KMS-11 (cell line): ENCODE results near the gene BMP7.
"Not testable (repeated sequence)": the region's sequence is repeated elsewhere in the genome, so short reads cannot be mapped to it uniquely, and the experiment has no call there.

Experiments used
- H2AFZ ChIP-seq: fragments of 200-600 bp; sonication (generic); 2 replicates; pipeline ENCODE4 v1.6.1; 2016; ENCODE audit warnings: antibody characterized with exemption, mixed run types, low read depth
- H3K27ac ChIP-seq: fragments of 200-600 bp; sonication (generic); 2 replicates; pipeline ENCODE4 v1.6.1; 2016; ENCODE audit warnings: mild to moderate bottlenecking, mixed run types
- H3K27me3 ChIP-seq: fragments of 200-600 bp; sonication (generic); 2 replicates; pipeline ENCODE4 v1.6.1; 2017; ENCODE audit warnings: mild to moderate bottlenecking, low read depth, mixed run types, moderate library complexity; ENCODE audit not compliant: insufficient read depth
- H3K36me3 ChIP-seq: fragments of 200-600 bp; sonication (generic); 2 replicates; pipeline ENCODE4 v1.6.1; 2017; ENCODE audit warnings: mild to moderate bottlenecking, mixed run types; ENCODE audit not compliant: insufficient read depth
- H3K4me1 ChIP-seq: fragments of 200-600 bp; sonication (generic); 2 replicates; pipeline ENCODE4 v1.6.1; 2016; ENCODE audit warnings: mild to moderate bottlenecking, low read depth, mixed run types; ENCODE audit not compliant: poor library complexity, severe bottlenecking
- H3K4me2 ChIP-seq: fragments of 200-600 bp; sonication (generic); 2 replicates; pipeline ENCODE4 v1.7.0; 2016; ENCODE audit warnings: mild to moderate bottlenecking, mixed run types
- H3K4me3 ChIP-seq: fragments of 200-600 bp; sonication (generic); IDR thresholded peaks from 2 replicates; pipeline ENCODE4 v1.6.1; 2017; ENCODE audit warnings: low read depth, low read length, mixed read lengths; ENCODE audit not compliant: insufficient read depth
- H3K79me2 ChIP-seq: fragments of 200-600 bp; sonication (generic); 2 replicates; pipeline ENCODE4 v1.6.1; 2016; ENCODE audit warnings: low read depth, mixed run types; ENCODE audit not compliant: insufficient read depth
- H3K9ac ChIP-seq: fragments of 200-600 bp; sonication (generic); 2 replicates; pipeline ENCODE4 v1.6.1; 2016; ENCODE audit warnings: mild to moderate bottlenecking, mixed run types
- H4K20me1 ChIP-seq: fragments of 200-600 bp; sonication (generic); 2 replicates; pipeline ENCODE4 v1.6.1; 2016; ENCODE audit warnings: mild to moderate bottlenecking, mixed run types; ENCODE audit not compliant: insufficient read depth
- TF ChIP-seq, protein P1 (sequence below): fragments of 200-600 bp; sonication (generic); conservative IDR thresholded peaks from 2 replicates; pipeline ENCODE4 v1.6.1; 2017; ENCODE audit warnings: low read depth, mild to moderate bottlenecking, antibody characterized with exemption, low read length, moderate library complexity, mixed read lengths

Gene BMP7

DNA sequence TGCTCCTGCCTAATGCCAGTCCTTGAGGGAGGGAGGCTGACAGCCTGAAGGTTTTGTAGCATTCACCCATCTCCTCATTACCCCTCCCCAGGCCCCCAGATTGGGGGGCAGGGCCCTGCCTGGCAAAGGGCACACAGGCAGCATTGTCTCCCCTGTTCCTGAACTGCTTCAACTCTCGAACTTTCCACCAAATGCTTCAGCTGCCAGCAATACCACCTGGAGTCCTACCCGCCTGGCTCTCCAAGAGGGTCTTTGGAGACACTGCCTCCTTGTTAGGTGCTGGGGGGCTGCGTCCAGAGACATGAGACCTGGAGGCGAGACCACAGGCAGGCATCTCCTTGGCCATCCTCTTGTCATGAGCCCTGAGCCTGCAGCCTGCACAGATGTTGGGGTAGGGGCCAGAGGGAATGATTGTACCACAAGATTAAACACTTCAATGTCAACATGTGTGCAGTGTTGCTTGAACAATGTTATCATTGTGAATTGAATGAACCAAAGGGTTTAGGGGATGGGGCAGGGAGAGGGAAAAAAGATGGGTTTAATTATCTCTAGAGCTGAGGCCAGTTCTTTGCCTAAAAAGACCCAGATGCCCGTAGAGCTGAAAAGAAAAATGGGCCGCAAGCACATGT, 25.0 kb downstream of the BMP7 start:
- Histone ChIP-seq H4K20me1 (no peaks in the 10 kb centered on the region), H3K27ac (no peak overlapping the region)

DNA sequence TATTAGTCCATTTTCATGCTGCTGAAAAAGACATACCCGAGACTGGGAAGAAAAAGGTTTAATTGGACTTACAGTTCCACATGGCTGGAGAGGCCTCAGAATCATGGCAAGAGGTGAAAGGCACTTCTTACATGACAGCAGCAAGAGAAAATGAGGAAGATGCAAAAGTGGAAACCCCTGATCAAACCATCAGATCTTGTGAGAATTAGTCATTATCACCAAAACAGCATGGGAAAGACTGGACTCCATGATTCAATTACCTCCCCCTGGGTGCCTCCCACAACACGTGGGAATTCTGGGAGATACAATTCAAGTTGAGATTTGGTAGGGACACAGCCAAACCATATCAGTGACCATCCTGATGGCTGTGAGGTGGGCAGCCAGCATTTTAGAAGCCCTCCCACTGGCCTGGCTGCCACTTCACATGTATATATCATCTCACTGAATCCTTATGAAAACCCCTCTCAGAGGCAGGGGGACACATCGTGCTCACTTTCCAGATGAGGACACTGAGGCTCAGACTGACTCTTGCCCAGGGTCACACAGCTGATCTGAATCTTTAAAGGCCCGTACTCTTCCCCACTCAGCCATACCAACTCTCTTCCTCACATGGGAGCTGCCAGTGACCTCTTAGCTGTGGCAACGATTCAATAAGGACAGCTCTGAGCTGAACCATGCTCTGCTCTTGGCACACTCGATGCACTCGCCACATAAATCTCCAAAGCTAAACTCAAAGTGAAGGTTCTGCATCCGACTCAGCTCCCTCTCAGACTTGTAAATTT, 25.7 kb downstream of the BMP7 start:
- Histone ChIP-seq H2AFZ (no peak overlapping the region), H3K36me3 (no peaks in the 10 kb centered on the region), H3K27ac (no peak overlapping the region), H3K27me3 (no peaks in the 10 kb centered on the region), H4K20me1 (no peaks in the 10 kb centered on the region), H3K9ac (no peak overlapping the region), H3K4me2 (no peak overlapping the region), H3K4me3 (no peak overlapping the region), H3K4me1 (no peaks in the 10 kb centered on the region), H3K79me2 (no peaks in the 10 kb centered on the region)
- TF ChIP-seq, protein P1, sequence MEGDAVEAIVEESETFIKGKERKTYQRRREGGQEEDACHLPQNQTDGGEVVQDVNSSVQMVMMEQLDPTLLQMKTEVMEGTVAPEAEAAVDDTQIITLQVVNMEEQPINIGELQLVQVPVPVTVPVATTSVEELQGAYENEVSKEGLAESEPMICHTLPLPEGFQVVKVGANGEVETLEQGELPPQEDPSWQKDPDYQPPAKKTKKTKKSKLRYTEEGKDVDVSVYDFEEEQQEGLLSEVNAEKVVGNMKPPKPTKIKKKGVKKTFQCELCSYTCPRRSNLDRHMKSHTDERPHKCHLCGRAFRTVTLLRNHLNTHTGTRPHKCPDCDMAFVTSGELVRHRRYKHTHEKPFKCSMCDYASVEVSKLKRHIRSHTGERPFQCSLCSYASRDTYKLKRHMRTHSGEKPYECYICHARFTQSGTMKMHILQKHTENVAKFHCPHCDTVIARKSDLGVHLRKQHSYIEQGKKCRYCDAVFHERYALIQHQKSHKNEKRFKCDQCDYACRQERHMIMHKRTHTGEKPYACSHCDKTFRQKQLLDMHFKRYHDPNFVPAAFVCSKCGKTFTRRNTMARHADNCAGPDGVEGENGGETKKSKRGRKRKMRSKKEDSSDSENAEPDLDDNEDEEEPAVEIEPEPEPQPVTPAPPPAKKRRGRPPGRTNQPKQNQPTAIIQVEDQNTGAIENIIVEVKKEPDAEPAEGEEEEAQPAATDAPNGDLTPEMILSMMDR = no peak

More for the DNA sequence above, 25.0 kb downstream of the BMP7 start:
- Histone ChIP-seq H3K4me2 (no peak overlapping the region), H3K9ac (no peak overlapping the region), H3K36me3 (no peaks in the 10 kb centered on the region), H2AFZ (no peak overlapping the region), H3K27me3 (no peaks in the 10 kb centered on the region), H3K4me3 (no peak overlapping the region), H3K79me2 (no peaks in the 10 kb centered on the region), H3K4me1 (no peaks in the 10 kb centered on the region)
- TF ChIP-seq, protein P1 = no peak

DNA sequence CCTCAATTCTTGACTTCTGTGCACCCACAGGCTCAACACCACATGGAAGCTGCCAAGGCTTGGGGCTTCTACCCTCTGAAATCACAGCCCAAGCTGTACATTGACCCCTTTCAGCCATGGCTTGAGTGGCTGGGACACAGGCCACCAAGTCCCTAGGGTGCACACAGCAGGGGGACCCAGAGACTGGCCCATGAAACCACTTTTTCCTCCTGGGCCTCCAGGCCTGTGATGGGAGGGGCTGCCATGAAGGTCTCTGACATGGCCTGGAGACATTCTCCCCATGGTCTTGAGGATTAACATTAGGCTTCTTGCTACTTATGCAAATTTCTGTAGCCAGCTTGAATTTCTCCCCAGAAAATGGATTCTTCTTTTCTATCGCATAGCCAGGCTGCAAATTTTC, 26.7 kb downstream of the BMP7 start:
- not testable (repeated sequence) for H3K27ac ChIP-seq, H3K9ac ChIP-seq, H3K4me2 ChIP-seq, H3K27me3 ChIP-seq, H3K4me3 ChIP-seq, H3K36me3 ChIP-seq, H3K79me2 ChIP-seq, H2AFZ ChIP-seq, H3K4me1 ChIP-seq, H4K20me1 ChIP-seq

DNA sequence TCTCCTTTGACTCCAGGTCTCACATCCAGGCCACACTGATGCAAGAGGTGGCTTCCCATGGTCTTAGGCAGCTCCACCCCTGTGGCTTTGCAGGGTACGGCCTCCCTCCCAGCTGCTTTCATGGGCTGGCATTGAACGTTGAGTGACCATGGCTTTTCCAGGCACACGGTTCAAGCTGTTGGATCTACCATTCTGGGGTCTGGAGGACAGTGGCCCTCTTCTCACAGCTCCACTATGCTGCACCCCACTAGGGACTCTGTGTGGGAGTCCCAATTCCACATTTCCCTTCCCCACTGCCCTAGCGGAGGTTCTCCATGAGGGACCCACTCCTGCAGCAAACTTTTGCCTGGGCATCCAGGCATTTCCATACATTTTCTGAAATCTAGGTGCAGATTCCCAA, 27.1 kb downstream of the BMP7 start:
- not testable (repeated sequence) for H3K79me2 ChIP-seq, H3K4me2 ChIP-seq, H3K27ac ChIP-seq, H3K36me3 ChIP-seq, H4K20me1 ChIP-seq, H3K4me1 ChIP-seq, H2AFZ ChIP-seq, H3K4me3 ChIP-seq, H3K9ac ChIP-seq, H3K27me3 ChIP-seq

DNA sequence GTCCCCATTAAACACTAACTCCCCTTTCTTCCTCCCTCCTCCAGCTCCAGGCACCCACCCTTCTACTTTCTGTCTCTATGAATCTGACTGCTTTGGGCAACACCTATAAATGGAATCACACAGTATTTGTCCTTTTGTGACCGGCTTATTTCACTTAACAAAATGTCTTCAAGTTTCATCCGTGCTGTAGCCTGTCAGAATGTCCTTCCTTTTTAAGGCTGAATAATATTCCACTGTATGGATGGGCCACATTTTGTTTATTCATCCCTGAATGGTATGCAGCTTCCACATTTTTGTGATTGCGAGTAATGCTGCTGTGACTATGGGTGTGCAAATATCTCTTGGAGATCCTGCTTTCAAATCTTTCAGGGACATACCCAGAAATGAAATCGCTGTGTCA, 28.4 kb downstream of the BMP7 start:
- Histone ChIP-seq H3K4me2 (no peak overlapping the region), H3K9ac (no peak overlapping the region), H3K4me3 (no peak overlapping the region), H4K20me1 (no peaks in the 10 kb centered on the region), H3K79me2 (no peaks in the 10 kb centered on the region), H3K27me3 (no peaks in the 10 kb centered on the region), H3K27ac (no peak overlapping the region), H3K4me1 (no peaks in the 10 kb centered on the region), H2AFZ (no peak overlapping the region), H3K36me3 (no peaks in the 10 kb centered on the region)
- TF ChIP-seq, protein P1 = no peak
